NOMO-1 (cell line): ENCODE measurements around the gene CLK2.
A peak's percentile ranks its signal among the peaks of the same experiment; 100 is the strongest.
"Not testable (repeated sequence)": the region's sequence is repeated elsewhere in the genome, so short reads cannot be mapped to it uniquely, and the experiment has no call there.

Experiments
- DNase-seq, 2 experiments: peaks; one replicate each; lab custom pipeline; 2025; ENCODE audit not compliant: unreplicated experiment in 2 of 2; lab: John Stamatoyannopoulos, UW

CLK2 gene

GRCh38 chr1:155297384-155297783 is 24.1 kb upstream of the CLK2 start:
- DNase-seq: no peak

GRCh38 chr1:155296661-155297060 is 23.4 kb upstream of the CLK2 start:
- no peak for DNase-seq

GRCh38 chr1:155295942-155296267 is 22.6 kb upstream of the CLK2 start:
- DNase-seq: no peak

- DNase-seq: no peak
Observed at GRCh38 chr1:155295183-155295941, 22.1 kb upstream of the CLK2 start.

GRCh38 chr1:155294520-155295182 is 21.3 kb upstream of the CLK2 start:
- DNase-seq: no peak

- DNase-seq: no peak
Observed at GRCh38 chr1:155293086-155293749, 19.9 kb upstream of the CLK2 start.

- DNase-seq: not testable (repeated sequence)
Observed at GRCh38 chr1:155291006-155291405, 17.7 kb upstream of the CLK2 start.

GRCh38 chr1:155287987-155288543 is 14.8 kb upstream of the CLK2 start:
- DNase-seq: no peak

GRCh38 chr1:155286544-155286943 is 13.2 kb upstream of the CLK2 start:
- no peak for DNase-seq

- no peak for DNase-seq
Observed at GRCh38 chr1:155285631-155286044, 12.3 kb upstream of the CLK2 start.

GRCh38 chr1:155285063-155285462 is 11.8 kb upstream of the CLK2 start:
- DNase-seq: no peak

- no peak for DNase-seq
Observed at GRCh38 chr1:155284476-155284875, 11.2 kb upstream of the CLK2 start.

- DNase-seq: no peak
Observed at GRCh38 chr1:155282488-155283091, 9.3 kb upstream of the CLK2 start.

GRCh38 chr1:155279268-155279667 is 6.0 kb upstream of the CLK2 start:
- no peak for DNase-seq

- DNase-seq: no peak
Observed at GRCh38 chr1:155278689-155279160, 5.4 kb upstream of the CLK2 start.

- DNase-seq: peak in 1 of 2 experiments; percentile 10
Observed at GRCh38 chr1:155277902-155278688, 4.8 kb upstream of the CLK2 start.

- DNase-seq: peak; percentile 95 to 96
Observed at GRCh38 chr1:155277070-155277901, 4.0 kb upstream of the CLK2 start, which contains the start of gene HCN3. Gene HCN3, plus strand, starts transcription at chr1:155277463. Its CDS starts 128 bp downstream, at chr1:155277591.

- DNase-seq: peak in 1 of 2 experiments; percentile 75
Observed at GRCh38 chr1:155272466-155273342, 600 bp downstream of the CLK2 start.
